Epithelial cell of esophagus (primary cell): ENCODE results near the gene DYNLT1.

ENCODE experiments used
- DNase-seq: peaks from one replicate; pipeline ENCODE4 v3.0.0; 2010; ENCODE audit warnings: low read depth
- H3K4me3 ChIP-seq: 2 replicates; pipeline ENCODE4 v1.5.1; 2011; ENCODE audit warnings: mild to moderate bottlenecking, low read length, control low read depth
- TF ChIP-seq, protein P1 (sequence below): IDR thresholded peaks from 2 replicates; pipeline ENCODE4 v1.5.1; 2011; ENCODE audit warnings: low read depth, mild to moderate bottlenecking, low read length, control low read depth, inconsistent platforms; ENCODE audit not compliant: insufficient read depth; ENCODE audit errors: missing control alignments

The DYNLT1 gene

DNA sequence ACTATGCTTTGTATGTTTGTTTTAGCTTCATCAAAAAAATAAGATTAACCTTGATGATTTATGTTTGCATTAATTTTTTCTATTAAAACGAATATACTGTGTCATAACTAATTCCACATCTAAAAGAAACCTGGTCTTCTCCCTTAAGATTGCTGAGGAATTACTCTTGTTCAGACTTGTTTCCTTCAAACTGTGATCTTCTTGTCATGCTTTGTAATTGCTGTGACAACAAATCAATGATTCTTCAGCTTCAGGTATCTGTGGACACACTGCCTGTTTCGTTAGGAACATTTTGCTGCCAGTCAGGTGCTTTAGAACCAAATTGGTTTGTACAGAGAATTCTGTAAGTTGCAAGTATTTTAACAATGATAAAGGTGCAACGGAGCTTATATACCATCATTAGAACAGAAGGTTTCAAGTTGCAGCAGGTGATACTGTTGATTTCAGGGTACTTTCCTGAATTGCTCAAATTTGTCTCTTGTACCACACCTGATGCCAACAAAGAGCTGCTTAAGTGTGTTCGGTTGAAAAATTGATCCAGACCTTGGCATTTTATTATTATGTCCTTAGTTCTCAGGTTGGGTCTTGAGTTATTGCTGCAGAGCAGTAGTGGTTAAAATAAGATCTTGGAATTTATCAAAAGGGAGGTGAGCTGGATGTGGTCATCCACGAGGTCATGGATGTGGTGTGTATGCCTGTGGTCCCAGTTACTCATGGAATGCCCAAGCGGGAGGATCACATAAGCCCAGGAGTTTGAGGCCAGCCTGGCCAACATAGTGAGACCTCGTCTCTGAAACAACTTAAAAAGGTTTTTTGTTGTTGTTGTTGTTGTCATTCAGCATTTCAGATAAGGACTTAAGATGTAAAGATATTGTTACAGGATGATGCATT lies 24.8 kb upstream of the DYNLT1 start:
- H3K4me3 ChIP-seq = no peak overlapping the region
- TF ChIP-seq, protein P1, sequence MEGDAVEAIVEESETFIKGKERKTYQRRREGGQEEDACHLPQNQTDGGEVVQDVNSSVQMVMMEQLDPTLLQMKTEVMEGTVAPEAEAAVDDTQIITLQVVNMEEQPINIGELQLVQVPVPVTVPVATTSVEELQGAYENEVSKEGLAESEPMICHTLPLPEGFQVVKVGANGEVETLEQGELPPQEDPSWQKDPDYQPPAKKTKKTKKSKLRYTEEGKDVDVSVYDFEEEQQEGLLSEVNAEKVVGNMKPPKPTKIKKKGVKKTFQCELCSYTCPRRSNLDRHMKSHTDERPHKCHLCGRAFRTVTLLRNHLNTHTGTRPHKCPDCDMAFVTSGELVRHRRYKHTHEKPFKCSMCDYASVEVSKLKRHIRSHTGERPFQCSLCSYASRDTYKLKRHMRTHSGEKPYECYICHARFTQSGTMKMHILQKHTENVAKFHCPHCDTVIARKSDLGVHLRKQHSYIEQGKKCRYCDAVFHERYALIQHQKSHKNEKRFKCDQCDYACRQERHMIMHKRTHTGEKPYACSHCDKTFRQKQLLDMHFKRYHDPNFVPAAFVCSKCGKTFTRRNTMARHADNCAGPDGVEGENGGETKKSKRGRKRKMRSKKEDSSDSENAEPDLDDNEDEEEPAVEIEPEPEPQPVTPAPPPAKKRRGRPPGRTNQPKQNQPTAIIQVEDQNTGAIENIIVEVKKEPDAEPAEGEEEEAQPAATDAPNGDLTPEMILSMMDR = no peak
- peak; percentile 66 for DNase-seq

DNA sequence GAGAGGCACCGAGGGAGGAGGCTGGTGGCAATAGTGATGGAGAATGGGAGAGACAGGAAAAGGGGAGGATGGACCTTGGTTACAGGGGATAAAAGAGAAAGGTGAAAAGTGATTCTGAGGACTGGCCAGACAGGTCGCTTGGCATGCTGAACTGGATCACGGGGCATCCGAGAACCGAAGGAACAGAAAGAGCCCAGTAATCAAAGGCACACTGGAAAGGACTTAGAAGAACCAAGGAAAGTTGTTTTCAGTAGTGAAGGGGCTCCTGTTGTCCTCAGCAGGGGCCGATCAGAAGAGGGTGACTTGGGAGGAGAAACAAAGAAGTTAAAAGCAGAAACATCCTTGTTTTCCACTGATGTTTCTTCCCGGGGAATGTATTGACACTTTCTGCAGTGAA lies 24.2 kb upstream of the DYNLT1 start:
- no peak overlapping the region for H3K4me3 ChIP-seq
- no peak for DNase-seq
- TF ChIP-seq, protein P1 = no peak

DNA sequence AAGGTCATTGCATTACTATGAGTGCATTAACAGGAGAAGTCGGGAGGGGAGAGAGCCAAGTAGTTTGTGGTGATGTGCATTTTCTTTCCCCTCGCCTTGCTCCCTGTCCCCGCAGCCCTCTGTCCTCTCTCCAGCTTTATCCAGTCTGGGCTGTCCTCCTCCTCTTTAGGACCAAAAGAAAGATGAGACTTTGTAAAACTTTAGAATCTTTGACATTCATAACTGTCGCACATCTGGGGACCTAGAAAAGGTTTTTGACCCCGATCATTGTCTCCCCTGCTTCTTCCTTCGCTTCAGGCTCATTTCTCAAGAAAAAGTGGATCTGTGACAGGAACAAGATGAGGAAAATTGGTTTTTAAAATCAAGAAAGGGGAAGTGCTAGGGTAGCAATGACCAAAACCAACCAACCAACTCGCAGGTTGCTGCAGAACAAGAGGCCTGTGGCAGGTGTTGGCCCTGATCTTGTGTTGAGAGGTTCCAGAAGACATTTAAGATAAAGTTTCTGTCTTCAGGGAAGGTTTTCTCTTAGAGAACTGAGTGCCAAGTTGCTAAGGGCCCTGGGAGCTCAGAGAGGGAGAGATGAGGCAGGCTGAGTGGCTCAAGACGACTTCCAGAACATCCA lies 22.9 kb upstream of the DYNLT1 start:
- no peak for DNase-seq
- TF ChIP-seq, protein P1 = no peak
- H3K4me3 ChIP-seq = no peak overlapping the region

DNA sequence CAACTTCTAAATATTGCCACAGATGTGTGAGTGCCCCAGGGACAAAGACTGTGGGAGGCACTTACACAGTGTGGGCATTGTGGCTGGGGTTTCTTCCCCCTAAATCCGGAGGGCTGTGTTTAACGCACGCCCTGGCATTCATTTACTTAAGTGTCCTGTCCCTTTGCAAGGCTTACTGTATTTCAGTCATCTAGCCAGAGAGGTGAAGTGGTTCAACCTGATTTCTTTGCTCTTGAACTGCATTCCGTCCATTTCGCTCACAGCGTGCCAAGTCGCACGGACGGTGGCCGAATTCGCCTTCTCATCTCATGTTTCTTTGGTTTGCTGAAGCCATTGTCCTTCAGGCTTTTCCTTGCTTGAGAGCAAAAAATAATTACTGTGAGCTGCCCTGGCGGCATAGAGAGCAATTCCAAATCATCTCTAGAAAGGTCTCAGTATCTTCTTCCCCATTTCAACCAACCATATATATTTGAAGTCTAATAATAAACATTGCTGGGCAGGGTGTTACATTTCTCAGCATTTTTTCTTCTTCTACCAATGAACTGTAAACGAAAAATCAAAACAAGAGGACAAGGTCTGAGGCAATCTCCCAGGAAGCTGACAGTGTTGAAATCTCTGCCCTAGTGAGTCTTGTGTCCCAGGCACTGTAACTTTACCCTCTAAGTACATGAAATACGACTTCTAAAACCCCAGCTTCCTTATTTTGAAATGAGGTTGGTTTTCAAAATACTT lies 22.3 kb upstream of the DYNLT1 start:
- TF ChIP-seq, protein P1 = no peak
- no peak overlapping the region for H3K4me3 ChIP-seq
- peak; percentile 75 for DNase-seq

DNA sequence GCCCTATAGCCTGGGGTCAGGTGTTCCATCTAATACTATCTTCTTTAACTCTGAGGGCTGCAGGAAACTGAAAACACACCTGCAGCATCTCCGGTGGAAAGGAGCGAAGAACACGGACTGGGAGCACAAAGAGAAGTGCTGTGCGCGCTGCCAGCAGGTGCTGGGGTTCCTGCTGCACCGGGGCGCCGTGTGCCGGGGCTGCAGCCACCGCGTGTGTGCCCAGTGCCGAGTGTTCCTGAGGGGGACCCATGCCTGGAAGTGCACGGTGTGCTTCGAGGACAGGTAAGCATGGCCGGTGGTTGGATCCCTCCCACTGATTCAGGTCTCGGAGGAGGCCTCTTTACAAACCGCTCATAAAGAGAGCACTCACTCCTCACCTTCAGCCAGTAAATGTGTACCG lies 20.8 kb upstream of the DYNLT1 start:
- TF ChIP-seq, protein P1 = no peak
- no peak overlapping the region for H3K4me3 ChIP-seq
- no peak for DNase-seq

DNA sequence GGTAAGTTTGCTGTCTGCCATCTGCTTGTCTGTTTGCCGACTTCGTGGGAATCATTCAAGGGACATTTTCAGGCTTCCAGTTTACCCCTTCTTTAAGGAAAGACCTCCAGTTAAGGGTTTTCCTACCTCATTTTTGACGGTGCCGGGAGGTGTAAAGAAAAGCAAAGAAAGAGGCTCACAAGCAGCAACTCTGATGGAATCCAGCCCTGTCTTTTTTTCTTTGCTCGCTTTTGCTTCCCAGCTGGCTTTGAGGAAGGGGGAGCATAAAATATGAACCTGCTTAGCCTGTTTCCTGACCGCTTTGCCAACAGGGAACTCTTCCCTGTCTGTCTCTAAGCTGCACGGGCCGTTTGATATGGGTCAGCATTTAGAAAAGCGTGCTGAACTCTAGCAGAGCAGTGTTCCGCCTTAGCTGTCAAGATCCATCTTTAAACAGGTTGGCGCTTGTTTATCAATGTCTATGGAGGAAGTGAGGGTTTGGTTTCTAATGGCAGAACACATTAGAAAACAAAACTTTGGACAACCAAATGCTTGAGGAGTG lies 19.2 kb upstream of the DYNLT1 start:
- H3K4me3 ChIP-seq = peak overlapping the region; percentile 29

More for the DNA sequence above, 19.2 kb upstream of the DYNLT1 start:
- peak; percentile 82 for DNase-seq
- TF ChIP-seq, protein P1 = no peak
